Thoracic aorta (tissue), 2 donors: ENCODE measurements around the gene MEX3A. TPM values are rescaled to one million over a fixed set of nuclear protein-coding genes. Genes with fewer than 3 reads are reported as not detected.

Experiments
- ATAC-seq: fragments of 150-250 bp; one replicate; pipeline ENCODE4 v1.8.0; 2017; ENCODE audit warnings: low read depth; ENCODE audit not compliant: insufficient number of reproducible peaks, low FRiP score
- DNase-seq: peaks from one replicate; pipeline ENCODE4 v3.0.0-alpha.2; 2020; ENCODE audit warnings: low spot score
- H3K27ac ChIP-seq, 2 donors: fragments of 200-600 bp; sonication (generic); 1 replicate in 1 of 2; 2 replicates in 1 of 2; pipeline ENCODE4 v1.5.1; 2016; ENCODE audit warnings: mild to moderate bottlenecking in 2 of 2, moderate library complexity in 2 of 2
- H3K27me3 ChIP-seq: fragments of 200-600 bp; sonication (generic); replicated peaks from 2 replicates; pipeline ENCODE4 v1.6.0; 2016; ENCODE audit warnings: mild to moderate bottlenecking; ENCODE audit not compliant: insufficient read depth
- H3K36me3 ChIP-seq: fragments of 200-600 bp; sonication (generic); one replicate; pipeline ENCODE4 v1.5.1; 2016
- H3K4me1 ChIP-seq, 2 donors: fragments of 200-600 bp; sonication (generic); 1 replicate in 1 of 2; 2 replicates in 1 of 2; pipeline versions ENCODE4 v1.5.1 to v1.6.0; 2016; ENCODE audit warnings: low read depth in 2 of 2, mild to moderate bottlenecking in 1 of 2; ENCODE audit not compliant: control insufficient read depth in 1 of 2
- H3K4me3 ChIP-seq: fragments of 200-600 bp; sonication (generic); 2 replicates; pipeline ENCODE4 v1.5.1; 2016; ENCODE audit warnings: mild to moderate bottlenecking
- H3K9me3 ChIP-seq: fragments of 200-600 bp; sonication (generic); 2 replicates; pipeline ENCODE4 v1.5.1; 2016
- total RNA-seq, 2 donors: library from RNA; depleted of rRNA; stranded (reverse); fragments of >200 nt; gene quantifications; one replicate each; pipeline versions ENCODE4 v1.1.0 to v1.2.3, GENCODE V29; 2016
- TF ChIP-seq, protein P1 (sequence below): fragments of 200-600 bp; sonication (generic); IDR thresholded peaks from one replicate; pipeline ENCODE4 v1.5.1; 2019; ENCODE audit warnings: antibody characterized with exemption

MEX3A gene
- total RNA-seq, 2 donors from 2014 or later, result 0.42 TPM; not detected in 1

DNA sequence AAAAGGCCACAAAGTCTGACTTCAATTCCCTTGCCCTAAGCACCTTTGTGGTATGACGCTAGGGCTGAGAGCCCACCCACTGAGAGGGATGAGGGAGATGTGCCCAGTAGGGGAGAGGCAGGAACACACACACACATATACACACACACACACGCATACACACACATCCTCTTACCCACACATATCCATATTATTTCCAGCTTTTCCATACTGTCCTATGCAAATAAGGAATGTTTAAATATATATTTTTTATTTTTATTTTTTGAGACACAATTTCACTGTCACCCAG is 18.3 kb downstream of the MEX3A start:
- Histone ChIP-seq H3K4me1 (no peaks in the 10 kb centered on the region), H3K4me3 (no peak overlapping the region), H3K9me3 (no peaks in the 10 kb centered on the region), H3K27ac (no peak overlapping the region), H3K27me3 (no peaks in the 10 kb centered on the region), H3K36me3 (no peaks in the 10 kb centered on the region)
- TF ChIP-seq, protein P1, sequence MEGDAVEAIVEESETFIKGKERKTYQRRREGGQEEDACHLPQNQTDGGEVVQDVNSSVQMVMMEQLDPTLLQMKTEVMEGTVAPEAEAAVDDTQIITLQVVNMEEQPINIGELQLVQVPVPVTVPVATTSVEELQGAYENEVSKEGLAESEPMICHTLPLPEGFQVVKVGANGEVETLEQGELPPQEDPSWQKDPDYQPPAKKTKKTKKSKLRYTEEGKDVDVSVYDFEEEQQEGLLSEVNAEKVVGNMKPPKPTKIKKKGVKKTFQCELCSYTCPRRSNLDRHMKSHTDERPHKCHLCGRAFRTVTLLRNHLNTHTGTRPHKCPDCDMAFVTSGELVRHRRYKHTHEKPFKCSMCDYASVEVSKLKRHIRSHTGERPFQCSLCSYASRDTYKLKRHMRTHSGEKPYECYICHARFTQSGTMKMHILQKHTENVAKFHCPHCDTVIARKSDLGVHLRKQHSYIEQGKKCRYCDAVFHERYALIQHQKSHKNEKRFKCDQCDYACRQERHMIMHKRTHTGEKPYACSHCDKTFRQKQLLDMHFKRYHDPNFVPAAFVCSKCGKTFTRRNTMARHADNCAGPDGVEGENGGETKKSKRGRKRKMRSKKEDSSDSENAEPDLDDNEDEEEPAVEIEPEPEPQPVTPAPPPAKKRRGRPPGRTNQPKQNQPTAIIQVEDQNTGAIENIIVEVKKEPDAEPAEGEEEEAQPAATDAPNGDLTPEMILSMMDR, result no peak
- DNase-seq (no peak), ATAC-seq (no peak)

- no peak overlapping the region for H3K27ac ChIP-seq
- H3K9me3 ChIP-seq, result no peaks in the 10 kb centered on the region
- no peak for DNase-seq
- TF ChIP-seq, protein P1, result no peak
- H3K4me3 ChIP-seq, result no peak overlapping the region
- no peaks in the 10 kb centered on the region for H3K27me3 ChIP-seq
- no peaks in the 10 kb centered on the region for H3K4me1 ChIP-seq
- ATAC-seq, result no peak
- peaks cover 6% of the 10 kb centered on the region for H3K36me3 ChIP-seq
Measured at GRCh38 chr1:156062189-156062588, 20.1 kb downstream of the MEX3A start.

- ATAC-seq (no peak), DNase-seq (no peak)
- TF ChIP-seq, protein P1, result no peak
- Histone ChIP-seq H3K27ac (no peak within 1 kb of the TSS), H3K36me3 (peaks cover 6% of the 10 kb centered on the region), H3K9me3 (no peaks in the 10 kb centered on the region), H3K4me3 (no peak within 1 kb of the TSS), H3K27me3 (no peaks in the 10 kb centered on the region), H3K4me1 (peaks cover 0 to 3% of the 10 kb centered on the region in 2 donors)
Measured at GRCh38 chr1:156060937-156061636, 21.2 kb downstream of the MEX3A start, which contains the start of gene RAB25. RAB25 (plus strand) TSS chr1:156061160; CDS start chr1:156061401, 241 bp downstream.

DNA sequence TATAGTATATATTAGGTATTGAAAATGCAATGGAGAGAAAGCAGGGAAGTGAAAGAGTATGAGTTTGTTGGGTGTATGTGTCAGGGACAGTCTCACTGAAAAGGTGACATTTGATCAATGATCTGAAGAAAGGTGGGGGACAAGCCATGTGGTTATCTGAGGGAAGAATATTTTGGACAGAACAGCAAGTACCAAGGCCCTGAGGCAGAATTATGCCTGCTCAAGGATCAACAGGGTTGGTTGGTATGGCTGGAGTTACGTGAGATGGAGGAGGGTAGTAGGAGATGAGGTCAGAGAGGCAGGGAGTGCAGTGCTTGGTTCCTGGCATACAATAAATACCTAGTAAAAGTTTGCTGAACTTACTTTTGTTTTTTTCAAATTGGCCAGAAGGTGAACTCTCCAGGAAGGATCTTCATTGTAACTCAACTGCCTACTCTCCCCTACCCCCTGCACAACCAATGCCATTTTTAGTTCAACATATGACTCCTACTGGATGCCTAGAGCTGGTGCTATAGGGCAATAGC is 25.9 kb downstream of the MEX3A start:
- peaks cover 6% of the 10 kb centered on the region for H3K36me3 ChIP-seq
- TF ChIP-seq, protein P1, result no peak
- H3K27ac ChIP-seq, result no peak overlapping the region
- no peaks in the 10 kb centered on the region for H3K9me3 ChIP-seq
- H3K27me3 ChIP-seq, result no peaks in the 10 kb centered on the region
- DNase-seq (no peak), ATAC-seq (no peak)
- H3K4me3 ChIP-seq, result no peak overlapping the region
- peaks cover 8 to 16% of the 10 kb centered on the region in 2 donors for H3K4me1 ChIP-seq

DNA sequence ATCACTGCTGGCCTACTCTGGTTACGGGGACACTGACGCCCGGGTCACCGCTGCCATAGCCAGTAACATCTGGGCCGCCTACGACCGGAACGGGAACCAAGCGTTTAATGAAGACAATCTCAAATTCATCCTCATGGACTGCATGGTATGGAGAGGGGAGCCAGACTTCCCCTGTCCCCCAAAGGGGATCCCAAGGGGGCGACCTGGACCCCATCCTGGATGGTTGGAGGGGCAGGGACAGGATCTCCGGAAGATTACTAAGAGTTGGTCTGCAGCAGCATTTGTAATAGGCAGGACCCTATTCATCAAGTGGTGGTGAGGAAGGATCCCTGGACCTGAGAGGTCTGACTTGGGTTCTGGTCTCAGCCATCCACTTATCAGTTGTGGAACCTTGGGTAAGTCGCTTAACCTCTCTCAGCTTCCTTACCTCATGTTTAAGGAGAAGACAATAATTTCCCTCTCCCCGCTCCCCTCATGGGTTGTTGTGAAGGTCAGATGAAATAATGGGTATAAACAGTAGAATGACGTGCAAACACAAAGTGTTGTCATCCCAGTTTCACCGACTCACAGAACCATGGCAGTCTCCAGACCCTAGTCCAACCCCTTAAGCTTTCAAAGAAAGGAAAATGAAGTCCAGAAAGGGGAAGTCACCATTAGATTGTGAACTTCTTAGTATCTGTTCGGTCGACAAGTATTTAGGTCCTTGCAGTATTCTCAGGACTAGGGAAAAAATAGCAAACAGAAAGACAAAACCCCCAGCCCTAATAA is 26.8 kb downstream of the MEX3A start:
- Histone ChIP-seq H3K27me3 (no peaks in the 10 kb centered on the region), H3K36me3 (peaks cover 6% of the 10 kb centered on the region), H3K9me3 (no peaks in the 10 kb centered on the region), H3K27ac (peak overlapping the region; percentile 77 to 85), H3K4me3 (peak overlapping the region; percentile 88), H3K4me1 (peaks cover 8 to 16% of the 10 kb centered on the region in 2 donors)
- TF ChIP-seq, protein P1, result no peak
- DNase-seq, result peak; percentile 27
- no peak for ATAC-seq
